Hippocampal formation (tissue), 2 donors: ENCODE measurements around the gene PEX19.
A peak's percentile ranks its signal among the peaks of the same experiment; 100 is the strongest.
"Not testable (repeated sequence)": the region's sequence is repeated elsewhere in the genome, so short reads cannot be mapped to it uniquely, and the experiment has no call there.

Source experiments
- DNase-seq, 2 donors: peaks; one replicate each; lab custom pipeline; 2025; lab: John Stamatoyannopoulos, UW

The PEX19 gene, protein sequence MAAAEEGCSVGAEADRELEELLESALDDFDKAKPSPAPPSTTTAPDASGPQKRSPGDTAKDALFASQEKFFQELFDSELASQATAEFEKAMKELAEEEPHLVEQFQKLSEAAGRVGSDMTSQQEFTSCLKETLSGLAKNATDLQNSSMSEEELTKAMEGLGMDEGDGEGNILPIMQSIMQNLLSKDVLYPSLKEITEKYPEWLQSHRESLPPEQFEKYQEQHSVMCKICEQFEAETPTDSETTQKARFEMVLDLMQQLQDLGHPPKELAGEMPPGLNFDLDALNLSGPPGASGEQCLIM

DNA sequence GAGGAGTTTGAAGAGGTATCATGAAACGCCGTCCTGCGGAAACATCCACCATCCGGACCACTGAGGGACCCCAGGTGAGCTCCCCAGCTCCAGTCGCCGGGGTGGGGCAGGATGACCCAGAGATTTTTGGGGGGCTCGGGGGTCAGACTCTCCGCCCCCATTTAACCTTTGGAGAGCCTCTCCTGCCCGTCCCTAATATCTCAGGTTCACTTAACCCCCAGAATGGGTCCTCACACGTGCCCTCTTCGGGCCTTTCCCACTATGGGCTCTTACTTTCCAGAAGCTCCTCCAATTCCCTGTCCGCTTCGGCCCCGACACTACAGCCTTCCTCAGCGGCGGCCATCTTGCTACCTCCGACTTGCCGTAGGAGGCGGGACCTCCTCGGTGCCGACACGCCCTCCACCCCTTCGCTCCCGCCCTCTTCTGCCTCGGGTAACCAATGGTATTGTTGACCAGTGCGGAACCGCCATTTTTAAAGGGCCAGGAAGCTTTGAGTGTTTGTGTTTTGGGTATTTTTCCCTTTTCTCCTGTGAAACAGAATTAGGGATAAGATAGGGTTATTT is at the start of gene PEX19:
PEX19 (minus strand) TSS at position 352 of the 563 bp plus-strand sequence; CDS start at position 343, 9 bp downstream.
- DNase-seq, result peak; percentile 88 to 91

GRCh38 chr1:160332516-160332915 is 47.6 kb upstream of the PEX19 start:
- DNase-seq, result no peak

DNA sequence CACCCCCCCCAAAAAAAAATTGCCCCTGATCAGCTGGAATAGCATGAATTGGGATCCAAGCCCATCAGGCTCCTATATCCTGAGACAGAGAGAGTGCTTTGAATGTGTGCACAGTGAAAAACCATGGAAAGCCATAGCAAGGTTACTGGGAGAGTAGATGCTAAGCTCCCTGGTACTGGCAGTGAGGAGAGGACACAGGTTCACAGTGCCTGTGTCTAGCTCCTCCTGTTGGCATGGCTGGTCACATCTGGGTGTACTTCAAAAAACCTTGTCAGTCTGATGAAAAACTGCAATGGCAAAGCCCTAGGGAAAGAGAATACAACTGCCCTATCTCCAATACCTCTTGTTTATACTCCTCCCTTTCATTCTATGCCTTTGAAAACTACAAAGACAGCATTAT is 45.2 kb upstream of the PEX19 start:
- DNase-seq, result no peak

- peak; percentile 47 to 59 for DNase-seq
These were observed 43.3 kb upstream of the PEX19 start for GRCh38 chr1:160328184-160328583.

GRCh38 chr1:160326418-160326817 is 41.5 kb upstream of the PEX19 start:
- no peak for DNase-seq

- DNase-seq, result no peak
These were observed 40.3 kb upstream of the PEX19 start for GRCh38 chr1:160325252-160325651.

GRCh38 chr1:160322831-160323230 is 37.9 kb upstream of the PEX19 start:
- DNase-seq, result no peak

DNA sequence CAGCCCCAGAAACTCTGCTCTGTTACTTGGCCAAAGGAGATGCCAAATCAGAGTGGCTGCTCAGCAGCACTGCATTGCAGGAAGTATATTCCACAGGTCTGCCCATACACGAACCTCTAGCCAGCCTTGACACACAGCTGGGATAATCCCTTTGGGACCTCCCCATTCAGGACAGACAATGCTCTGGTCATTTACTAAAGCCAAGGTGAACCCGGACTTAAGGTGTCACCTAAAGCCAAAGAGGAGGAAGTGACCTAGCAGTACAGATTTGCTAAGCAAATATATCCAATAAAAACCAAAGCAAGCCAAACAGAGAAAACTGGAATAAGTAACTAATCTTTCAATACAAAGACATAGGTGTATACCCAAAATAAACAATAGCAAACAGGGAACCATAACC is 30.4 kb upstream of the PEX19 start:
- no peak for DNase-seq

DNA sequence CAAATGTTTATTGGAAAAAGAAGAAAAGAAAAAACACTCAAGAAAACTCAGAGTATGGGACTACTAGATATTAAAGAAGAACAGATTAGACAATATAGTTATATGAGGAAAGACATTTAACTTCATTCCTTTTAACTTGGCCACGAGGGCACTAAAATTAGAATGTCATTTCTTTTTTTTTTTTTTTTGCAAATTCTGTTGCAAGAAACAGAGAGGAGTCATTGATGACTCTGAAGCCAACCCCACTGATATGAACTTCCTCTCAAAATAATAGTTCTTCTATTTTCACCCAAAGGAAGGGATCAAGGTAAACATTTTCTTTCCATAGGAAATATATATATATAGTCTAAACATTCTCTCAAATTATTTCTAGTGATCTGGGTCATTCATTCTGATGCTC is 24.6 kb upstream of the PEX19 start:
- DNase-seq, result no peak

- no peak for DNase-seq
These were observed 24.2 kb upstream of the PEX19 start for GRCh38 chr1:160309185-160309557.

GRCh38 chr1:160308451-160309184 is 23.7 kb upstream of the PEX19 start:
- DNase-seq, result no peak

GRCh38 chr1:160307118-160307791 is 22.3 kb upstream of the PEX19 start:
- DNase-seq, result no peak

DNA sequence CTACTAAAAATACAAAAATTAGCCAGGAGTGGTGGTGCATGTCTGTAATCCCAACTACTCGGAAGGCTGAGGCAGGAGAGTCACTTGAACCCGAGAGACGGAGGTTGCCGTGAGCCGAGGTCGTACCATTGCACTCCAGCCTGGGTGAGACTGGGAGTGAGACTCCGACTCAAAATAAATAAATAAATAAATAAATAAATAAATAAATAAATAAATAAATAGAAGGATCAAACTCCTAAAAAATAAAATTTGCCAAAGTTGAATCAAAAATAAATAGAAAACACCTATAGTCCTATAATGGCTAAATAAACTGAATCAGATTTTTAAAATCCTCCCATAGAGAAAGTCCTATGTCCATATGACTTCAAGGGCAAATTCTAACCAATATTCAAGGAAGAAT is 15.2 kb upstream of the PEX19 start:
- no peak for DNase-seq

DNA sequence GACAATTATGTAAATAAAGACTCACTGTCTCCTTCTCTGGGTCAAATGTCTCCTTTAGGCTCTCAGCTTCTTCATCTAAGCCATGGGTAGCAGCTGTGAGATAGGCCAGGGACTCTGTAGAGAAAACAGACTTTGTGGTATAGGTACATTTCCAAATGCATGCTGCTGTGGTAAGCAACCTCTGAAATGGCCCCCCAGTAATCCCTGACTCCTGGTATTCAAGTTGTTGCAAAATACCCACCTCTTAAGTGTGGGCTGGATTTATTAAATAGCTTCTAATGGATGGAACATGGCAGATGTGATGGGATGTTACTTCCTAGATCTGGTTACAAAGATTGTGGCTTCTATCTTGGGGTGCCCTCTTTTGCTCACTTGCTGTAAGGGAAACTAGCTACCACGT is 11.1 kb upstream of the PEX19 start:
- no peak for DNase-seq

DNA sequence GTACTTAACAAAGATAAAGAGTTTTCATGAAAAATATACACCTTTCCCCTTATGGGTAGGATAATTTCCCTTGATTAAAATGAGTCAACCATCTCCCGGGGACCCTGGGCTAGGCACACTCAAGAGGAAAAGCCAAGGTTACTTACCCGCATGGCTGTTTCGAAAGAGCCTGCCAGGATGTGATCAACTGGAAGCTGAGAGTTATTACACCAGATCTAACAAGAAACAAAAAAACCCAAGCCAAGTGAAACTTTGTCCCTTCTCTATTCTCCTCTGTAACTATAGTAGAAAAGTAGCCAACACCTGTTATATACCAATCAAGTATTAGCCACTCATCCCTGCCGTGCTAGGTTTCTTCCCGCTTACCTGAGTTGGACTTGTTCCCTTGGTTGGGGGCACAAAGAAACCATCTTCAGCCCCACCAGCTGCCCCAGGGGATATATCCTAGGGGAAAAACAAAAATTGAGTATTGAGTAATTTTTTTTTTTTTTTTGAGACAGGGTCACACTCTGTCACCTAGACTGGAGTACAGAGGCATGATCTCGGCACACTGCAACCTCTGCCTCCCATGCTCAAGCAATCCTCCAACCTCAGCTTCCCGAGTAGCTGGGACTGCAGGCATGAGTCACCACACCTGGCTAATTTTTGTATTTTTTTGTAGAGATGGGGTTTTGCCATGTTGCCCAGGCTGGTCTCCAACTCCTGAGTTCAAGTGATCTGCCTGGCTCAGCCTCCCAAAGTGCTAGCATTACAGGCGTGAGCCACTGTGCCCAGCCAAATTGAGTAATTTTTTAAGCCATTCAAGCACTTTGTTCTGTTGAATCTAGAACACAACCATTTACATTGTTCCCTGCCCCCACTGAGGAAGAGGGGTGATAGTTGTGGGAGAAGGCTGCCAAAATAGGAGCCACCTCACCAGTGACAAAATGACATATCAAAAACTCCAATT is 8.4 kb upstream of the PEX19 start:
- no peak for DNase-seq

DNA sequence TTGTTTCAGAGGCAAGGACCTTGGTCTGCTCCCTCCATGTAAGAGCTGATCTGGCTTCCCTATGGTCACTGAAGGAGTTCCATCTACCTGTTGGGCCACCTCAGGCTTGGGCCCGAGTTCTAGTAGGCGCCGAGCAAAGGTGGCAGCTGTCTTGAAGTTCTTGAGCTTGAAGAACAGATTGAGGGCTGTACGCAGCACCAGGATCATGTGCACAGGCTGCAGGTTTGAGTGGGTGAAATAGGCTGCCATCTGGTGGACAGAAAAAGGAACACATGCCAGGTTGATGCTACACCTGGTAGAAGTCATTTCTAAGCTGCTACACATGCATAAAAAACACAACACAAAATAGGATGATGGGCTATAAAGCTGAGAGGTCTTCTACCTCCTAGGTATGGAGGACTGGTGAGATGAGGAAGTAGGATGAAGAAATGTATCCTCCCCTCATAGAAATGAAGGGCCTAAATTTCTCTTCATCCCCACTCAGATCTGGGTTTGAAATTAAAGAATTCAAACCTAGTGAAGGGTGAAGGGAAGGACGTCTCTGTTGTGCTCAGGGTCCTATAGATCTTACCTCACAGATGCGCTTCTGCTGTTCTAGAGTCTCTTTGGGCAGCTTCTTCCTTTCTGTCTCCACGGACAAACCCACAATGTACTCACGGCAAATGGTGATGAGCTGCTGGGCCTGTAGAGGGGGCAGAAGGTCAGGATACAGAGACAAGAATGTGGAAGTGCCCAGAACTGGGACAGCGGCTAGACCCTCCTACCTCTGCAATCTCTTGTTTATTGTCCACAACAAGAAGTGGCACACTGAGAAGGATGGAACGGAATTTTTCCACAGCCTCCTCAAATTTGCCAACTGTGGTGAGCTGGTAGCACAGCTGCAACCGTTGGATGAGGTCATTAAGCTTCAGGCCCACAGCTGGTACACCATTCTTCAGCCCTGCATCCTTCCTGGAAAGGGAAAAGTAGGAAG is 6.6 kb upstream of the PEX19 start:
- peak; percentile 48 to 72 for DNase-seq

GRCh38 chr1:160287769-160288168 is 2.8 kb upstream of the PEX19 start:
- not testable (repeated sequence) for DNase-seq

DNA sequence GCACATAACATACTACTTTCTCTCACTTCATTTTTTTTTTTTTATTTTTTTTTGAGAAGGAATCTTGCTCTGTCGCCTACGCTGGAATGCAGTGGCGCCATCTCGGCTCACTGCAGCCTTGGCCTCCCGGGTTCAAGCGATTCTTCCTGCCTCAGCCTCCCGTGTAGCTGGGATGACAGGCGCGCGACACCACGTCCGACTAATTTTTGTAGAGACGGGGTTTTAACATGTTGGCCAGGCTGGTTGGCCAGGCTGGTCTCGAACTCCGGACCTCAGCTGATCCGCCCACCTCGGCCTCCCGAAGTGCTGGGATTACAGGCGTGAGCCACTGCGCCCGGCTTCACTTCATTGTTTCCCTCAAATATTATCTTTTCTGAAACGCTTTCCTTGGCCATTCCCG is 573 bp upstream of the PEX19 start:
- DNase-seq, result no peak

DNA sequence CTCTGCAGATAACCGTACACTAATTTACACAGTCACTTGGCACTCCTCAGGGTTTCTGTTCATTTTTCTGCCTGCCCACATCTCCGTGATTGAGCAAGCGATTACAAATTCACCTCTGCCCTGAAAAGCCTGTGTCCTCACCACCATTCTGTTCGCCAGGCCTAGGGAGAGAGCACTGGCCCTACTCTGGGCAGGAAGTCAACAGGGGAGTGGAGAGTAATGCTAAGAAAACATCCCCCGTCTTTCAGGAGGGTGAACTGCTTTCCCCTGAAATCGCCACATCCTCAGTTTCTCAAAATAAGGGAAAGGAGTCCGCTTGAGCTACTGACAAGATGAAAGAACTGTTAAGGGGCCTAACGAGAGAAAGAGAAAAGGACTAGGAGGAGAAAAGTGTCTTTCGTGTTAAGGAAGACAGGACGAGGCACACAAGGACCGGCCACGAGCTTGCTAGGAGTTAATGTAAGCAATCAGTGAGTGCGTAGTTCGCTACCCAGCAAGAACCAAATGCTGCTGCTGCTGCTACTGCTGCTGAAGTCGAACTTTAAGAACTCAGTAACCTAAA is 632 bp downstream of the PEX19 start:
- DNase-seq, result no peak

GRCh38 chr1:160282807-160283206 is 2.1 kb downstream of the PEX19 start:
- DNase-seq, result no peak
